Progenitor cell of endocrine pancreas (in vitro differentiated cells): Measurements from ENCODE around the gene ADM5. TPM values are rescaled to one million over a fixed set of nuclear protein-coding genes. Genes with fewer than 3 reads are reported as not detected.

Experiments
- DNase-seq: peaks from one replicate; pipeline ENCODE4 v3.0.0; 2021; ENCODE audit warnings: low spot score; ENCODE audit not compliant: unreplicated experiment
- H3K27ac Mint-ChIP-seq: 2 replicates; pipeline ENCODE4 v1.8.0; 2021; ENCODE audit warnings: mild to moderate bottlenecking, moderate library complexity, mixed read lengths
- H3K27me3 Mint-ChIP-seq: 2 replicates; pipeline ENCODE4 v1.8.0; 2021; ENCODE audit warnings: mixed read lengths
- H3K36me3 Mint-ChIP-seq: 2 replicates; pipeline ENCODE4 v1.8.0; 2022; ENCODE audit warnings: mixed read lengths; ENCODE audit not compliant: insufficient read depth
- H3K4me1 Mint-ChIP-seq: 2 replicates; pipeline ENCODE4 v1.8.0; 2021; ENCODE audit warnings: low read depth, mixed read lengths
- H3K4me3 Mint-ChIP-seq: 2 replicates; pipeline ENCODE4 v1.8.0; 2021; ENCODE audit warnings: low read depth, mild to moderate bottlenecking, moderate library complexity, mixed read lengths
- H3K9me3 Mint-ChIP-seq: 2 replicates; pipeline ENCODE4 v1.8.0; 2021; ENCODE audit warnings: low read depth, mixed read lengths
- total RNA-seq: library from RNA; stranded (reverse); gene quantifications from 2 replicates; pipeline ENCODE4 v1.2.1, GENCODE V29; 2021
- TF ChIP-seq, protein P1 (sequence below): fragments of 200-600 bp; sonication (generic); IDR thresholded peaks from one replicate; pipeline ENCODE4 v1.5.0; 2021; ENCODE audit warnings: antibody characterized with exemption, mild to moderate bottlenecking; ENCODE audit not compliant: unreplicated experiment

Gene ADM5
- total RNA-seq, 1 donor from 2014 or later: 7.7 TPM

DNA sequence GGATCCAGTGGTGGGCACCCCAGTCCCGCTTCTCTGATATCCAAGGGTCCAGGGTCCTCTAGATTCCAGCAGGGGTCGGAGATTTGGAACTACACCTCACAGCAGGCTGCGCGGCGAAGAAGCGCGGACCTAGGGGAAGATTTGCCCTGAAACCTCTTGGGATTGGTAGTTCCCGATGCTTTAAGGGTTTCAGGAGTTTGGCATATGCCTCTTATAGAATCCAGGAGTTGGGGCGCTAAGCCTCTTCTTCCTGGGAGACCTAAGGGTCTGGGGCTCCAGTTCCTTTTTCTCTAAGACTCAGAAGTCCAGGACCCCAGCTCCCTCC, 23.3 kb upstream of the ADM5 start:
- H3K4me1 Mint-ChIP-seq: peaks cover 23% of the 10 kb centered on the region
- H3K36me3 Mint-ChIP-seq: peaks cover 5% of the 10 kb centered on the region
- H3K27ac Mint-ChIP-seq: peak overlapping the region; percentile 97
- no peaks in the 10 kb centered on the region for H3K27me3 Mint-ChIP-seq
- peak overlapping the region; percentile 95 for H3K4me3 Mint-ChIP-seq
- H3K9me3 Mint-ChIP-seq: no peaks in the 10 kb centered on the region
- no peak for DNase-seq
- TF ChIP-seq, protein P1, sequence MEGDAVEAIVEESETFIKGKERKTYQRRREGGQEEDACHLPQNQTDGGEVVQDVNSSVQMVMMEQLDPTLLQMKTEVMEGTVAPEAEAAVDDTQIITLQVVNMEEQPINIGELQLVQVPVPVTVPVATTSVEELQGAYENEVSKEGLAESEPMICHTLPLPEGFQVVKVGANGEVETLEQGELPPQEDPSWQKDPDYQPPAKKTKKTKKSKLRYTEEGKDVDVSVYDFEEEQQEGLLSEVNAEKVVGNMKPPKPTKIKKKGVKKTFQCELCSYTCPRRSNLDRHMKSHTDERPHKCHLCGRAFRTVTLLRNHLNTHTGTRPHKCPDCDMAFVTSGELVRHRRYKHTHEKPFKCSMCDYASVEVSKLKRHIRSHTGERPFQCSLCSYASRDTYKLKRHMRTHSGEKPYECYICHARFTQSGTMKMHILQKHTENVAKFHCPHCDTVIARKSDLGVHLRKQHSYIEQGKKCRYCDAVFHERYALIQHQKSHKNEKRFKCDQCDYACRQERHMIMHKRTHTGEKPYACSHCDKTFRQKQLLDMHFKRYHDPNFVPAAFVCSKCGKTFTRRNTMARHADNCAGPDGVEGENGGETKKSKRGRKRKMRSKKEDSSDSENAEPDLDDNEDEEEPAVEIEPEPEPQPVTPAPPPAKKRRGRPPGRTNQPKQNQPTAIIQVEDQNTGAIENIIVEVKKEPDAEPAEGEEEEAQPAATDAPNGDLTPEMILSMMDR: peak; percentile 25

DNA sequence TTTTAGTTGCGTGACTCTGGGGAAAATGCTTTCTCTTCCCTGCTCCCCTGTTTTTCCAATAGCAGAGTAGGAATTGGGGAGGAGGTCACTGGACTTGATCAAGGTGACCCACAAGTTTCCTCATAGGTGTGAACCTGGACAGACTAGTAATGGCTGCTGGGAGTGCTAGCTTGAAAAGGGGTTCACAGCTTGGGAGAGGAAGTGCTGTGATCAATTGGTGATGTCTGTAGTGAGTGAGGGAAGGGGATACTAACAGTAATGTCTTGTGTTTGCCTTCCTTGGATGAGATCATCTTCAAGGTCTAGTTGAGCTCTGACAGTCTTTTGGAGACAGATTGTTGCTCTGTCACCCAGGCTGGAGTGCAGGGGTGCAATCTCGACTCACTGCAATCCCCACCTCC, 21.9 kb upstream of the ADM5 start:
- TF ChIP-seq, protein P1: no peak
- Mint-ChIP-seq H3K27ac (peak overlapping the region; percentile 49), H3K9me3 (no peaks in the 10 kb centered on the region), H3K27me3 (no peaks in the 10 kb centered on the region), H3K4me3 (peak overlapping the region; percentile 95), H3K36me3 (peaks cover 8% of the 10 kb centered on the region), H3K4me1 (peaks cover 31% of the 10 kb centered on the region)
- DNase-seq: no peak

DNA sequence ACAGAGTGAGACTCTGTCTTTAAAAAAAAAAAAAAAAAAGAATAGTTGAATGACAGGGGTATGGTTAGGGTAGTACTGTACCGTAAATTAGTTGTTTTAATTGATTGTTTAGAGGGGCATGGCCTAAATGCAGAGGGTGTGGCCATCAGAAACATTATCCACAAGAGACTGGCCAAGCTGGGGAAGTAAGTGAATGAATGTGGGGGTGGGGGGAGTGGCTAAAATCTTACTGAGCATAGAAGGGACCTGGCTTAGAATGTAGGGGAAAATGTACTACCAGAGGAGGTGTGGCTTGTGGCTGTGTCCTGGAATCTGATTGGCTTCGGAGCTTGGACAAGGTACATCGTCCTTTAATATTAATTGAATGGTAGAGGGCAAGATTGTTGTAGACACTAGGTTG, 19.9 kb upstream of the ADM5 start:
- Mint-ChIP-seq H3K27ac (no peak overlapping the region), H3K9me3 (no peaks in the 10 kb centered on the region), H3K36me3 (peaks cover 11% of the 10 kb centered on the region), H3K4me1 (peaks cover 27% of the 10 kb centered on the region), H3K4me3 (no peak overlapping the region), H3K27me3 (no peaks in the 10 kb centered on the region)
- TF ChIP-seq, protein P1: no peak
- no peak for DNase-seq

DNA sequence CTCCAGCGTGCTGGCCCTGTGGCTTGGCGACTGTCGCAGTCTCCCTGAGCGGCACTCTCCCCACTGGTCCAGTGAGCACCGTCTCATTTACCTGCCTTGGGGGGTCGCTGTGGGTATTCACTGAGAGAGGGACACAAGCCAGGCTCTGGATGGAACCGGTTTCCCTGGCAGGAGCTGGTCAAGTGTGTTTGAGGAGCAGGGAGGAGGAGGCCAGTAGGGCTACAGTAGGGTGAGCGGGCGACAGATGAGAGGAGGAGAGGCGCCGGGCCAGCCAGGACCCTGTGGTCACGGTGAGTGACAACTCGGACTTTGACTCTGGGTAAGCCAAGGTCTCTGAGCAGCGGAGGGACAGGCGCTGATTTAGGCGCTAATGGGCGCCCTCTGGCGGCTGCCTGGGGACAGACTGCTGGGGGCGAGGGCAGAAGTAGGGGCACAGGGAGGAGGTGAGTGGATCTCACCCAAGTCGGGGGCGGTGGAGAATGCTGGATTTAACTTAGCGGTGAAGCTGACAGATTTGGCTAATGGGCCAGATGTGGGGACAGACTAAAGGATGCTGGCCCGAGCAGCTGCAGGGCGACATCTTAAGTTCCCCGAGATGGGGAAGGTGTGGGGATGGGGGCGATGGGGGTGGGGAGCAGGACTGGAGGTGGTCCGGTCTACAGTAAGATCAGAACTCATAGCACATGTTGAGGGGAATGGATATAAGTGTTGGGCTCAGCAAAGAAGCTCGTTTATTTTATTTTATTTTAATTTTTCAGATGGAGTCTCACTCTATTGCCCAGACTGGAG, 17.1 kb upstream of the ADM5 start:
- H3K9me3 Mint-ChIP-seq: no peaks in the 10 kb centered on the region
- no peaks in the 10 kb centered on the region for H3K27me3 Mint-ChIP-seq
- DNase-seq: peak; percentile 83
- H3K4me1 Mint-ChIP-seq: peaks cover 9% of the 10 kb centered on the region
- peak overlapping the region; percentile 89 for H3K27ac Mint-ChIP-seq
- H3K36me3 Mint-ChIP-seq: peaks cover 11% of the 10 kb centered on the region
- TF ChIP-seq, protein P1: peak; percentile 96
- H3K4me3 Mint-ChIP-seq: peak overlapping the region; percentile 20

DNA sequence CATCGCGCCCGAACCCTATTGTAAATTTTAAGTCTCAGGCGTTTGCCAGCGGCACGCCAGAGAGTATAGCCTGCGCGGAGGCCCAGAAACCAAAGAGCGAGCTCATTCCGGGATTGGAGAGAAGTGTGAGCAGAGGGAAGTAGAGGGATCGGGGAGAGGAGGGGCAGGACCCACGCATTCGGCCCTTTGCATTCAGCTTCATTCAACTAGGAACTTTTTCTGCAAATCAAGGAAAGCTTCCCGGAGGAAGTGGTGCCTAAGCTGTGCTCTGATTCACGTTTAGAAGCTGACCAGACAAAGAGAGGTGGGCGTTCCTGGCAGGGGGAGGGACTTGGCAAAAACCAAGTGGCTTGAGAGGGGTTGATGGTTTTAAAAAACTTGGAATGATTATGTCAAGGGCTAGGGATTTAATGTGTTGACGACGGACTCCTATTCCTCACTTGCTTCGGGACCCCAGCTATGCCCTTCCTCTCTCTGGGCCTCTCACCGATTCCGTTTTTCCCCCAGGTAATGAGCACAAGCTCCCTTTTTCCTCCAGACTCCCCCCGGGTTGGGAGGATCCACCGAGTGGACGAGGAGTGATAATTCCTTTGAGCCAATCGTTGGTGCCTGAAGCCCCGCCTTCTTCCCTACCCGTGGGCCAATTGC, 13.1 kb upstream of the ADM5 start:
- Mint-ChIP-seq H3K27me3 (no peaks in the 10 kb centered on the region), H3K4me1 (peaks cover 24% of the 10 kb centered on the region), H3K4me3 (peak overlapping the region; percentile 97), H3K27ac (peak overlapping the region; percentile 100), H3K36me3 (peaks cover 11% of the 10 kb centered on the region), H3K9me3 (no peaks in the 10 kb centered on the region)
- TF ChIP-seq, protein P1: no peak
- DNase-seq: peak; percentile 28
